Skeletal muscle tissue (tissue), 4 donors: Measurements from ENCODE around the gene AACS. TPM values are rescaled to one million over a fixed set of nuclear protein-coding genes. Genes with fewer than 3 reads are reported as not detected.
A peak's percentile ranks its signal among the peaks of the same experiment; 100 is the strongest.
"Not testable (repeated sequence)": the region's sequence is repeated elsewhere in the genome, so short reads cannot be mapped to it uniquely, and the experiment has no call there.

Experiments
- H3K27ac ChIP-seq: one replicate; pipeline ENCODE4 v1.7.0; 2013; ENCODE audit warnings: mild to moderate bottlenecking, low read depth, low read length, inconsistent platforms
- H3K27me3 ChIP-seq, 3 donors: one replicate each; pipeline ENCODE4 v1.7.0; 2013; ENCODE audit warnings: low read length in 3 of 3; ENCODE audit not compliant: control insufficient read depth in 3 of 3, insufficient read depth in 3 of 3
- H3K36me3 ChIP-seq, 3 donors: one replicate each; pipeline ENCODE4 v1.7.0; 2013; ENCODE audit warnings: low read length in 3 of 3; ENCODE audit not compliant: control insufficient read depth in 3 of 3, insufficient read depth in 3 of 3
- H3K4me1 ChIP-seq, 3 donors: one replicate each; pipeline ENCODE4 v1.7.0; 2013; ENCODE audit warnings: low read length in 3 of 3, mild to moderate bottlenecking in 3 of 3; ENCODE audit not compliant: control insufficient read depth in 3 of 3, insufficient read depth in 3 of 3
- H3K4me3 ChIP-seq, 3 donors: one replicate each; pipeline ENCODE4 v1.7.0; 2013; ENCODE audit warnings: low read length in 3 of 3
- H3K9ac ChIP-seq, 3 donors: one replicate each; pipeline ENCODE4 v1.7.0; 2013; ENCODE audit warnings: low read length in 3 of 3, mild to moderate bottlenecking in 3 of 3, moderate library complexity in 2 of 3, low read depth in 1 of 3
- H3K9me3 ChIP-seq, 3 donors: one replicate each; pipeline ENCODE4 v1.7.0; 2013; ENCODE audit warnings: low read length in 3 of 3; ENCODE audit not compliant: control insufficient read depth in 3 of 3
- total RNA-seq: library from RNA; depleted of rRNA; stranded (reverse); fragments of >200 nt; gene quantifications from one replicate; pipeline ENCODE4 v1.2.3, GENCODE V29; 2014
- donor health status: Osteomylitis.

The AACS gene
- total RNA-seq, 1 donor from 2014 or later = 19.3 TPM

DNA sequence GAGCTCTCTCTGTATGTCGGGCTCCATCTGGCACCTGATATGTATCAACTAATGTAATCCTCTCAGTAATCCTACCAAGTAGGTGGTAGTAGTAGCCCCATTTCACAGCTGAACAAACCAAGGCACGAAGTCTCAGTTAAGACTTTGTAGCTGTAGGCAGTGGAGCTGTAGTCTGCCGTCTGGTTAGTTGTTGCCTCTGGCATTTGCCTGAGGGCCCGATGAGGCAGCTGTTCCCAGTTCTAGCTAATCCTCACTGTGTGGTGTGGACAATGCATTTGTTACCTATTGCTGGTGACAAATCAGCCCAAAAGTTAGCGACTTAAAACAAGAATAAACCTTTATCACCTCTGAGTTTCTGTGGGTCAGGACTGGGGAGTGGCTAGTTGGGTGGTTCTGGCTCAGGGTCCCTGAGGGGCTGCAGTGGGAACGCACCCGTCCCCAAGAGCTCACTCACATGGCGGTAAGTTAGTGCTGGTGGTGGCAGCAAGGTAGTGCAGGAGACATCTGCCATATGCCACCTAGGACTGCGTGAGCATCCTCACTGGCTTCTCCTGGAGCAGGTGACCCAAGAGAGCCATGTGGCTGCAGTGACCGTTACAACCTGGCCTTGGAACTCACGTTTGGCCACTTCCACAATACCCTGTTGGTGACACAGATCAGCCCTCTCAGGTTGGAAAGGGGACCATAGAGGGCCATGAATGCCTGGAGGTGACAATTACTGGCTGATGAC lies 5.6 kb downstream of the AACS start:
- Histone ChIP-seq H3K4me3 (no peak overlapping the region), H3K27ac (no peak overlapping the region), H3K4me1 (peaks cover 3 to 13% (median 12%) of the 10 kb centered on the region in 3 donors), H3K9me3 (no peaks in the 10 kb centered on the region), H3K36me3 (no peaks in the 10 kb centered on the region), H3K27me3 (no peaks in the 10 kb centered on the region), H3K9ac (no peak overlapping the region)

DNA sequence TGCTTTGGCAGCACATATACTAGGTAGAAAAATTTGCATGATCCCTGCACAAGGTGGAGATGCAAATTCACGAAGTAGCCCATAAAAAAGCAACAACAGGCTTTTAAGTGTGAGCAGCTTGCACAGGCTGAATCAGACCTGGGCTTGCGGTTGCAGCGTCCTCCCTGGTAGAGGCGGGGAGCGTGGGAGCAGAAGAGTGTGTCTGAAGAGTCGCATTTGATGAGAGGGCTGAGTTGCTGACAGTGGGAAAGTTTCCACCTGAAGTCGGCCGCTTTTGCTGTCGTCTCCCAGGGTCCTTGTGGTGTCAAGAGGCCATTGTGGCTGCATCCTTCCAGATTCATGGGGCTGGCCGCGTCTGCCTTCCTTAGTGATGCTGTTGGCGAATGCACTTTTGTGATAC lies 6.2 kb downstream of the AACS start:
- H3K4me1 ChIP-seq = peaks cover 0 to 12% (median 8%) of the 10 kb centered on the region in 3 donors
- no peaks in the 10 kb centered on the region for H3K9me3 ChIP-seq
- peaks cover 0 to 4% (median 0%) of the 10 kb centered on the region in 3 donors for H3K36me3 ChIP-seq
- H3K9ac ChIP-seq = no peak overlapping the region
- H3K4me3 ChIP-seq = no peak overlapping the region
- H3K27me3 ChIP-seq = no peaks in the 10 kb centered on the region
- H3K27ac ChIP-seq = no peak overlapping the region

DNA sequence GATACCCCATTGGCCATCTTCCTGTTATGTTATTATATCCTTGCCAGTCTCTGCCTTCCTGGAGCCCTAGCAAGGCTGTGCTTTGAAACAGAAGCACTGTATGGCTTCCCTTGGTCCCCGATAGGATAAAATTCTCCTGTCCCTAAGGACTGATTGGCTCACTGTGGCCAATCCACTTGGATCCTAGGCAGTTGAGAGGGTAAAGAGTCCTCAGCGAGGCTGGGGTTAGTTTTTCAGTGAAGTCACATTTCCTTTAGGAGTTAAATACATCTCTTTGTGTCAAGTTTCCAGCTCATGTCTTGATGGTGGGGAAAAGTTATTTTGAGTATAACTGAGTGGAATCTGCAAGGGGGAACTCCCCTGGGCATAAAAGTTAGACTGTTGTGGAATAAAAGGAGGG lies 7.3 kb downstream of the AACS start:
- no peak overlapping the region for H3K4me3 ChIP-seq
- peaks cover 0 to 7% (median 0%) of the 10 kb centered on the region in 3 donors for H3K36me3 ChIP-seq
- H3K9ac ChIP-seq = no peak overlapping the region
- no peaks in the 10 kb centered on the region for H3K27me3 ChIP-seq
- H3K27ac ChIP-seq = no peak overlapping the region
- H3K9me3 ChIP-seq = no peaks in the 10 kb centered on the region
- peaks cover 0 to 10% (median 8%) of the 10 kb centered on the region in 3 donors for H3K4me1 ChIP-seq

DNA sequence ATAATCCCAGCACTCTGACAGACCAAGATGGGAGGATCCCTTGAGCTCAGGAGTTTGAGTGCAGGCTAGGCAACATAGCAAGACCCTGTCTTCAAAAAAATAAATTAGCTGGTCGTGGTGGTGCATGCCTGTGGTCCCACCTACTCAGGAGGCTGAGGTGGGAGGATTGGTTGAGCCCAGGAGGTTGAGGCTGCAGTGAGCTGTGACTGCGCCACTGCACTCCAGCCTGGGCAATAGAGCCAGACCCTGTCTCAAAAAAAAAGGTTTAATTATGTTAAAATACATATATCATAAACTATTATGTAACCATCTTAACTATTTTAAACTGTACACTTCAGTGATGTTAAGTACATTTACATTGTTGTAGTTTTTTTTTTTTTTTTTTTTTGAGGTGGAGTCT lies 9.1 kb downstream of the AACS start:
- peaks cover 5 to 10% (median 6%) of the 10 kb centered on the region in 3 donors for H3K36me3 ChIP-seq
- not testable (repeated sequence) for H3K4me1 ChIP-seq, H3K27me3 ChIP-seq, H3K9me3 ChIP-seq, H3K27ac ChIP-seq, H3K9ac ChIP-seq, H3K4me3 ChIP-seq

DNA sequence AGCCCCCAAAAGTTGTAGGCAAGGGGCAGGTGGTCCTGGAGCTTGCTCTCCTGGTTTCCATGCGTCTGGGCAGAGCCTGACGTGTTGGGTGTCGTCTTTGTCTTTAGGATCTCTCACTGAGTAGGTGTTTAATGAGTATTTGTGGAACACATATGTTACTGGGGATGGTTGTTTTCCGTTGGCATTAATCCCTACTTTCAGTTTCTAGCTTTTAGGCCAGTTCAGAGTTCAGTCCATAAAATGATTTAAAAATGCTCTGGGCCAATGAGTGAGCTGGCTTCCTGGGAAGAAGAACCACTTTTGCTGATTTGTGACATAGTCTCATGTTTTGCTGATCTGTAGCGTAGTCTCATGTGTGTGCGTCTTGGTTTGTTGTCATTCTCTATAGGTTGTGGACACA lies 10.9 kb downstream of the AACS start:
- Histone ChIP-seq H3K9ac (no peak overlapping the region), H3K9me3 (no peaks in the 10 kb centered on the region), H3K36me3 (peaks cover 5 to 10% (median 6%) of the 10 kb centered on the region in 3 donors), H3K4me1 (peaks cover 0 to 2% (median under 1%) of the 10 kb centered on the region in 3 donors), H3K27ac (no peak overlapping the region), H3K4me3 (no peak overlapping the region), H3K27me3 (no peaks in the 10 kb centered on the region)

DNA sequence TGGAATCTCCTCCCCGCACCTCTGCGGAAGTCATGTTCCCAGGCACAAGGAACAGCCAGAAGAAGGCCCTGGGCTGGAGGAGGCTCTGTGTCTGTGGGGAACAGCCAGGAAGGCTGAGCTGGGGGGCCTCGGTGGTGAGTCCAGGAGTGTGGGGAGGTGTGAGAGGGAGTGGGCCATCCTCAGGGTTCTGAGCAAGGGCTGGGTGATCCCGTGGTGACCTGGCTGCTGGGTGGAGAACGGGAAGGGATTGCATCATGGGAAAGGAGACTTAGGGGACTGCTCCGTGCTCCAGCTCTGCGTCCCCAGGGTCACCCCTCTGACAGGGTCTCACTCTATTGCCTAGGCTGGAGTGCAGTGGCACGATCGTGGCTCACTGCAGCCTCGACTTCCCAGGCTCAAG lies 13.8 kb downstream of the AACS start:
- no peak overlapping the region for H3K4me3 ChIP-seq
- no peak overlapping the region for H3K27ac ChIP-seq
- H3K27me3 ChIP-seq = no peaks in the 10 kb centered on the region
- H3K9ac ChIP-seq = no peak overlapping the region
- peaks cover 3 to 6% (median 5%) of the 10 kb centered on the region in 3 donors for H3K4me1 ChIP-seq
- H3K36me3 ChIP-seq = peaks cover 5 to 10% (median 8%) of the 10 kb centered on the region in 3 donors
- no peaks in the 10 kb centered on the region for H3K9me3 ChIP-seq

DNA sequence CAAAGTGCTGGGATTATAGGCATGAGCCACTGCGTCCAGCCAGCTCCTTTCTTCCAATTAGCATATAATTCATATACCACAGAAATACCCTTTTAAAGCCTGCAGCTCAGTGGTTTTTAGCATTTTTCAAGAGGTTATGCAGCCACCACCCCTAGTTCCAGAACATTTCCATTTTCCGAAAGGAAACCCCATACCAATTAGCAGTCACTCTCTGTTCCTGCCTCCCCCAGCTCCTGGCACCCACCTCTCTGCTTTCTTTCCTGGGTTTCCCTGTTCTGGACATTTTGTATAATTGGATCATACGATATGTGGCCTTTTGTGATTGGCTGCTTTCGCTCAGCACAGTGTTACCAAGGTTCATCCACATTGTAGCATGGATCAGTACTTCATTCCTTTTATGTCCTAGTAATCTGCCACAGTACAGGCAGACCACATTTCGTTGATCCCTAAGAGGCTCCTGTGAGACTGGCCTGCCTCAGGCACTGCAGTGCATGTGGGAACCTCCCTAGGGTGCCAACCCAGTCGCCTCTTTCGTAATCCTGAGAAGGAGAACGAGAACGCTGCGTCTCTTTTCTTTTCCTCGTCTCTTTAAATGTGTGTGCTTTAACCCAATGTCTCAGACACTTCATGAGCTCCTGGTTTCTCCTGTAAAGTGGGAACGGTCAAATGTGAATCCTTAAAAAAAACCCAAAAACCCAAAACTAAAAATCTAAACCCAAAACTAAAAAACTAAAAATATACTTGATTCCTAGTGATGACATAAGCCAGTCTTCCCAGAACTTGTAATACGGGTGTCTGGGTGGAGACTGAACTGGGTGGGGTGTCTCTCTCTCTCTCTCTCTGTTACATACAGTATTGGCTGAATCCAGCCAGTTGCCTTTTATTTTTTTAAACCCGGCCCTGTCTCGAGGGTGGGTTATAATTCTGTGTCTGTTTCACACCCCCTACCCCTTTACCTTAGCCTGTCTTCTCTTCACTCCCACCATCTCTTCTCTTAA lies 14.7 kb downstream of the AACS start:
- H3K9me3 ChIP-seq = no peaks in the 10 kb centered on the region
- no peak overlapping the region for H3K4me3 ChIP-seq
- peak overlapping the region in 1 of 3 donors; percentile 51 for H3K9ac ChIP-seq
- peaks cover 3 to 6% (median 5%) of the 10 kb centered on the region in 3 donors for H3K4me1 ChIP-seq
- H3K27ac ChIP-seq = peak overlapping the region; percentile 65
- H3K27me3 ChIP-seq = no peaks in the 10 kb centered on the region
- peaks cover 5 to 10% (median 8%) of the 10 kb centered on the region in 3 donors for H3K36me3 ChIP-seq

DNA sequence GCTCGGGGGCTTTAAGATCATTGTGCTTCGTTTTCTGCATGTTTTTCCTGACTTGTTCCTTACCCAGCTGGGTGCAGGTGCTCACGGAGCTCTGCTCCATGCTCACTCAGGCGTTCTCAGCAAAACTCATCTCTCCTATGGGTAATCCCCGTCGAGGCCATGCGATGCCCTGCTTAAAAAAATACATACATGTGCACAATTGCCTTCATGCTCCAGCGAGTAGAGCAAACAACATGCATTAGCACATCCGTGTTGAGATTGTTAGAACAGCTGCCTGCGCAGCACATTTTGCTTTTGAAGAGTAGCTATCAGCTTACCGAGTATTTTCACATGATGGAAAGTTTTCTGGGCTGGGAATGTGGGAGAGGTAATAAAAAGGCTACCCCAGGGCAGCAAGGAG lies 16.2 kb downstream of the AACS start:
- no peak overlapping the region for H3K4me3 ChIP-seq
- H3K9me3 ChIP-seq = peaks cover 0 to 2% (median 0%) of the 10 kb centered on the region in 3 donors
- H3K36me3 ChIP-seq = peaks cover 12 to 13% (median 13%) of the 10 kb centered on the region in 3 donors
- no peaks in the 10 kb centered on the region for H3K27me3 ChIP-seq
- no peak overlapping the region for H3K27ac ChIP-seq
- peak overlapping the region in 1 of 3 donors; percentile 1 for H3K9ac ChIP-seq
- H3K4me1 ChIP-seq = peaks cover 3 to 6% (median 5%) of the 10 kb centered on the region in 3 donors

DNA sequence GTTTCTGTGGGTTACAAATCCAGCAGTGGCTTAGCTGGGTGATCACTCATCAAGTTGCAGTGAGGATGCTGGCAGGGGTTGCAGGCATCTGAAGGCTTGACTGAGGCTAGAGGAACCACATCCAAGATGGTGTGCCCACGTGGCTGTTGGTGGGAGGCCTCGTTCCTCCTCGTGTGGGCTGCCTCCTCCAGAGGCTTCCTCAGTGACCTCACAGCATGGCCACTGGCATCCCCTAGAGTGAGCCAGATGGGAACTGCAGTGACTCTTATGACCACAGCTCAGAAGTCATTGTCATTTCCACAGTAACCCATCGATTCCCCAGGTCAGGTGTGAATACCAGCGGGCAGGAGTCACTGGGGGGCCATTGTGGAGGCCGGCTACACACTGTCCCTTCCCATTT lies 17.8 kb downstream of the AACS start:
- H3K36me3 ChIP-seq = peaks cover 7 to 15% (median 11%) of the 10 kb centered on the region in 3 donors

More for the DNA sequence above, 17.8 kb downstream of the AACS start:
- Histone ChIP-seq H3K27me3 (no peaks in the 10 kb centered on the region), H3K27ac (no peak overlapping the region), H3K9ac (no peak overlapping the region), H3K4me3 (no peak overlapping the region), H3K9me3 (peaks cover 0 to 2% (median 0%) of the 10 kb centered on the region in 3 donors), H3K4me1 (peaks cover 3 to 6% (median 5%) of the 10 kb centered on the region in 3 donors)
